ENCODE data around the gene MAP3K12. TPM values are rescaled to one million over a fixed set of nuclear protein-coding genes. Genes with fewer than 3 reads are reported as not detected.

The MAP3K12 gene, protein sequence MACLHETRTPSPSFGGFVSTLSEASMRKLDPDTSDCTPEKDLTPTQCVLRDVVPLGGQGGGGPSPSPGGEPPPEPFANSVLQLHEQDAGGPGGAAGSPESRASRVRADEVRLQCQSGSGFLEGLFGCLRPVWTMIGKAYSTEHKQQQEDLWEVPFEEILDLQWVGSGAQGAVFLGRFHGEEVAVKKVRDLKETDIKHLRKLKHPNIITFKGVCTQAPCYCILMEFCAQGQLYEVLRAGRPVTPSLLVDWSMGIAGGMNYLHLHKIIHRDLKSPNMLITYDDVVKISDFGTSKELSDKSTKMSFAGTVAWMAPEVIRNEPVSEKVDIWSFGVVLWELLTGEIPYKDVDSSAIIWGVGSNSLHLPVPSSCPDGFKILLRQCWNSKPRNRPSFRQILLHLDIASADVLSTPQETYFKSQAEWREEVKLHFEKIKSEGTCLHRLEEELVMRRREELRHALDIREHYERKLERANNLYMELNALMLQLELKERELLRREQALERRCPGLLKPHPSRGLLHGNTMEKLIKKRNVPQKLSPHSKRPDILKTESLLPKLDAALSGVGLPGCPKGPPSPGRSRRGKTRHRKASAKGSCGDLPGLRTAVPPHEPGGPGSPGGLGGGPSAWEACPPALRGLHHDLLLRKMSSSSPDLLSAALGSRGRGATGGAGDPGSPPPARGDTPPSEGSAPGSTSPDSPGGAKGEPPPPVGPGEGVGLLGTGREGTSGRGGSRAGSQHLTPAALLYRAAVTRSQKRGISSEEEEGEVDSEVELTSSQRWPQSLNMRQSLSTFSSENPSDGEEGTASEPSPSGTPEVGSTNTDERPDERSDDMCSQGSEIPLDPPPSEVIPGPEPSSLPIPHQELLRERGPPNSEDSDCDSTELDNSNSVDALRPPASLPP
- 27.2 and 30.7 TPM in 2 replicates for total RNA-seq

DNA sequence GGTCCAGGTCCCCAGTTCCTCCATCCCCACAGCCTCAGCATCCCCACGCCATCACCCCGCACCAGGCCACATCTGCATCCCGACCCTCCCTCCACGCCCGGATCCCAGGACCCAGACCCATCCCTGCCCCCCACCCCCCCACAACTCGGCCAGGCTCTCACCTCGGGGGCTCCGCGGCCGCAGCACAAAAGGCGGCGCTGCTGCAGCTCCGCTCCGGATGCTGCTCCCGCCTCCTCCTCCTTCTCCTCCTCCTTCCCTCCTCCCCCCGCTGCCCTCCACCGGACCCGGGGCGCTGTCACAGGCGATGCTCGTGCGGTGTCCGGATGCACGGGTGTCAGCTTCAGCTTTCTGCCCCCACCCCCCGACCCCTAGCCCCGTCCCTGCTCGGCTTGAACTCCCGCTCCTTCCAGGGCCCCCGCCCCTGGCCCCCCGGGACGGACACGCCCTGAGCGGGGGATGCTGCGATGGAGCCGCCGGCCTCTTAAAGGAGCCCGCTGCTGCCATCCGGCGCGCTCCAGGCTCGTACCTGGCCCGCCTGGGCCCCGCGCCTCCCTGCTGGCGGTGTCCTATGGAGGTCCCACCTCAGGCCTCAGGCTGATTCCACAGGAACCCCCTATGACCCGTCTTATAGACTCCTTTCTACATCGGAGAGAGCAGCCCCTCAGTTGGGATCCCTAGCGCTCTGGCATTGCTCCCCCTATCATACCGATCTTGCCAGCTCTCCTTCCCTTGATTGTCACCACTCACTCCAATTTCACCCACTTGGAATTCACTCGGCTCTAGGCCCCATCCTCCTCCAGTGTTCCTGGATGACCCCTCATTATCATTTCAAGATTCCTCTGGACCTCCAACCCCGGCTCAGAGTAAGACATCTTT is at the start of gene MAP3K12:
Gene MAP3K12 (minus strand): TSS at position 193 of the 876 bp plus-strand sequence. CDS start 12,067 bp downstream, outside the sequence.

DNA sequence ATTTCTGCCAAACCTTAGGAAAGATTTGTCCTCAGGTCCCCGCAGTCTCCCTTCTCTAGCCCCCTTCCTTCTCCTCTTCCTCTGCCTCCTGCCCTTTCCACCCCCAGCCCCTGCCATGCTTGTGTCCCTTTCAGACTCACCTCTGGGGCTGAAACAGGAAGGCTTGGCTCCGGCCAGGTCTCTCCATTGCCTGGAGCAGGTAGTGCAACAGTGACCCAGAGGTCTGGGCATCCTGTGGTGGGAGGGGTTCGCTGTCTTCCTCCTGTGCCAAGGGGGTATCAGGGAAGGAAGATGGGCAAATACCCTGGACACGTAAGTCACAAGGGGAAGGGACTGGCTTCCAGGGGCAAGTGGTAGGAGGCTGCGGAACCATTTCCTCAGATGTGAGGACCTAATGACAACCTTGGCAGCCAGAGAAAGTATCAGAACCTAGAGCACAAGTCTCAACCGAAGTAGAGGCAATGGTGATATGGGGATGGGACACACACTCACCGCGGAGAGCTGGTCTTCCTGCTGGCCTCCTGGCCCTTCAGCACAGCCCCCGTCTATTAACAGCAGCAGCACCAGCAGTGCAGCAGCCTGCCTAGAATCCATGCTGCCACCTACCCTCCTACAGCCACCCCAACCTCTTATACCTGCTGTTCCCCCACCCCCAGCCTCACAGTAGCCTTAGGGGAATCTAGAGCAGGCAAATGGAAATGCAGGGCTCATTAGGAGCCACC is 7.8 kb upstream of the MAP3K12 start, which contains the start of gene NPFF:
Gene NPFF (minus strand): TSS at position 604 of the 722 bp plus-strand sequence. CDS start 10 bp downstream, at position 594.

DNA sequence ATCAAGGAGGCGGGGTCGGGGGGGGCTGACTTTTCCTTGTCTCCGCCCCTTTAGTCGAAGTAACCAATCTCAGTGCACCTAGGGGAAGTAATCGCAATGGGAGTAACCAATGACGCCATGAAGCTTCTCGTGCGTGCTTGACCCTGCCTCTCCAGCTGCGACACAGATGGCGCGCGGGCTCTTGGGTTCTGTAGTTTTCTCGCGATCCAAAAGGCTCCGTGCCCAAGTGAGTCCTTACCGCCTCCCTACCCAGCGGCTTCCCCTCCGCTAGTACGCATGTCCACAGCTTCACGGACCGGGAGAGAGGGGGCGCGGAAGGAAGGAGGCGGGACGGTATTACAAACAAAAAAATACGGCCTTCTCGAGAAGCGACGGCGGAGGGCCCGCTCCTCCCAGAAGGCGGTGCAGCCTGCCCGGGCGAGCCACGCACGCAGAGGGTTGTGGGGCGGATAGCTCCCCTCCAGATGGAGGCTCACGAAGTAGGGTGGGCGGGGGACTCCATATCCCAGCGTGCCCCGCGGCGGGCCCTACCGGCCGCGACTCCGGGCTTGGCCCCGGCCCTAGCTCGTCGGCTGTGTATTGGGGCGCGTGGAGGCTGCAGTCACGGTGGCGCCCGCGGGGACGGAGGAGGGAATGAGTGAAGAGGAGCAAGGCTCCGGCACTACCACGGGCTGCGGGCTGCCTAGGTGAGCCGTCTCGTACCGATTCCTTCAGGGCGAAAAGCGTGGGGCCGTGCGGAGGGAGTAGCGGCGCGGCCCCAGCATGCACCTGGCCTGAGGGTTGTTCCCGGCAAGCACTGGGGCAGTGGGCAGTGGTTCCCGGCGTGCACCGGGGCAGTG is 1.7 kb upstream of the MAP3K12 start, which contains the start of gene TARBP2:
Gene TARBP2 (plus strand): TSS at position 508 of the 839 bp plus-strand sequence. CDS start 126 bp downstream, at position 634.

DNA sequence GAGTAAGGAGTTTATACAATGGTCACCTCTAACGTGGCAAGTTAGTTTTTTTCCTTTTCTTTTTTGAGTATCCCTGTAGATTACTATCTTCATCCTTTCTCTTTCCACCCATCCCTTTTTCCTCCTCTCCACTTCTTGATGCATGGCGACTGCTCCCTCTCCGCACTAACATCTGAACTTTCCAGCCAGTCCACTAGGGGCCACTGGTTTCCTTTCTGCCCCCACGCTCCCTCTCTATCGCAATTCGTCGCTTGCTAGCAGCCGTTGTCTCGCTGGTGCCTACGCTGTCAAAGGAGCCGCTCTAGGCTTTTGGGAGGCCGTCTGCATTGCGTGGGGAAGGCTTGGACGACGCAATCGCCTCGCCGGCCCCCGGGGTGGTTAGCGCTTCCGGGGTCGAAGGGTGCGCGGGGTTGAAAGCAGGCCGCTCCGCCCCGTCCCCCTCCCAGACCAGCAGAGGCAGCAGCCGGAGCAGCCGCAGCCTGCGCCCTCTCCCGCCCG is 47.5 kb downstream of the MAP3K12 start, which contains the start of gene PCBP2:
Gene PCBP2 (plus strand): TSS at position 442 of the 498 bp plus-strand sequence. CDS start 2,699 bp downstream, outside the sequence.

DNA sequence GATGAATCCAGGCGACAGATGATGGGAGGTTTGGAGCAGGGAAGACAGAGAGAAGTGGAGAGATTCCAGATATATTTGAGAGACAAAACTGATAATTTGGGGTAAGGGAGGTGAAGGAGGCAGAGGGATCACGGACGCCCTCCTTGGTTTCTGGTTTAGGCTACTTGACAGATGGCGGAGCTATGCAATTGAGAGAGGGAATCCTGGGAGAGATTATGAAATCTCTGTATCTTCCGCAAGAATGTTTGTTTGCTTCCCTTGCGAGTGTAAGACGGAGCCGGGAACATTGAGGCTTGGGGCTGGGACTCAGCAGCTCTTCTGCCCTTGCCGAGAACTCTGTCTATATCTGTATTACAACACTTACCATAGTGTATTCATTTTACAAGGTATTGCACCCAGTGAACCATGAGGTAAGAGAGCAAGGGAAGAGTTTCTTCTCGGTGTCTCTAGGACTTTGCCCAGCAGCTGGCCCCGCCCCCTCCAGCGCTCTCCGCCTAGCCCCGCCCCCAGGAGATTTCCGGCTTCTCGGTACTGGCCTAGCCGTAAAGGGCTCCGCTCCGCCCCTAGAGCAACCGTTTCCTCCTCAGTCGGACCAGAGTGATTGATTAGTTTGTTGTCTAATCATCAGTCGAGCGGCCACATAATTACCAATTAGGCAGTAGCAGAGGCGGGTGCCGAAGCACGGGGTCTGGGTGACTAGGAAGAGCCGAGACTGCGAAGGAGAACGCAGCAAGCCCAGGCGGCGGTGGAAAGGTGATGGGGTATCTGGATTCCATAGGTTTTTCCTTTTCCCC is 58.0 kb downstream of the MAP3K12 start, which contains the start of gene PRR13:
Gene PRR13 (plus strand): TSS at position 695 of the 794 bp plus-strand sequence. CDS start 981 bp downstream, outside the sequence.

Small RNA genes within 50 kb of the gene (small RNA-seq; reads per million reads assigned to genes)
- not detected for gene AC023509.3

Other genes with a start within 250 kb of the MAP3K12 start
- gene ESPL1, start 231.2 kb downstream of the MAP3K12 start, total RNA-seq: 3.7 and 6.2 TPM in 2 replicates
- 514 and 560 TPM in 2 replicates for gene PFDN5, start 203.9 kb downstream of the MAP3K12 start, total RNA-seq
- gene MYG1, start 199.8 kb downstream of the MAP3K12 start, total RNA-seq: 34.8 and 41.3 TPM in 2 replicates
- gene AAAS, start 177.8 kb downstream of the MAP3K12 start, total RNA-seq: 32.1 and 33.1 TPM in 2 replicates
- under 0.01 TPM in 1 of 2 replicates, not detected in the other for gene SP7, start 163.1 kb downstream of the MAP3K12 start, total RNA-seq
- 48.2 and 51.1 TPM in 2 replicates for gene SP1, start 119.3 kb downstream of the MAP3K12 start, total RNA-seq
- not detected in 2 replicates for gene AMHR2, start 75.6 kb downstream of the MAP3K12 start, total RNA-seq
- gene PRR13, start 57.7 kb downstream of the MAP3K12 start, total RNA-seq: 60.4 and 65.7 TPM in 2 replicates
- gene PCBP2, start 47.4 kb downstream of the MAP3K12 start, total RNA-seq: 264 and 324 TPM in 2 replicates
- gene TARBP2, start 1.8 kb upstream of the MAP3K12 start, total RNA-seq: 19.6 and 30.1 TPM in 2 replicates
- gene NPFF, start 8.0 kb upstream of the MAP3K12 start, total RNA-seq: not detected in 2 replicates
- 24.3 TPM in 2 replicates for gene ATF7, start 126.9 kb upstream of the MAP3K12 start, total RNA-seq
- 120 and 127 TPM in 2 replicates for gene ATP5MC2, start 176.6 kb upstream of the MAP3K12 start, total RNA-seq
- gene CALCOCO1, start 228.0 kb upstream of the MAP3K12 start, total RNA-seq: 151 and 163 TPM in 2 replicates